Measurements from ENCODE around the gene RNPS1.

DNA sequence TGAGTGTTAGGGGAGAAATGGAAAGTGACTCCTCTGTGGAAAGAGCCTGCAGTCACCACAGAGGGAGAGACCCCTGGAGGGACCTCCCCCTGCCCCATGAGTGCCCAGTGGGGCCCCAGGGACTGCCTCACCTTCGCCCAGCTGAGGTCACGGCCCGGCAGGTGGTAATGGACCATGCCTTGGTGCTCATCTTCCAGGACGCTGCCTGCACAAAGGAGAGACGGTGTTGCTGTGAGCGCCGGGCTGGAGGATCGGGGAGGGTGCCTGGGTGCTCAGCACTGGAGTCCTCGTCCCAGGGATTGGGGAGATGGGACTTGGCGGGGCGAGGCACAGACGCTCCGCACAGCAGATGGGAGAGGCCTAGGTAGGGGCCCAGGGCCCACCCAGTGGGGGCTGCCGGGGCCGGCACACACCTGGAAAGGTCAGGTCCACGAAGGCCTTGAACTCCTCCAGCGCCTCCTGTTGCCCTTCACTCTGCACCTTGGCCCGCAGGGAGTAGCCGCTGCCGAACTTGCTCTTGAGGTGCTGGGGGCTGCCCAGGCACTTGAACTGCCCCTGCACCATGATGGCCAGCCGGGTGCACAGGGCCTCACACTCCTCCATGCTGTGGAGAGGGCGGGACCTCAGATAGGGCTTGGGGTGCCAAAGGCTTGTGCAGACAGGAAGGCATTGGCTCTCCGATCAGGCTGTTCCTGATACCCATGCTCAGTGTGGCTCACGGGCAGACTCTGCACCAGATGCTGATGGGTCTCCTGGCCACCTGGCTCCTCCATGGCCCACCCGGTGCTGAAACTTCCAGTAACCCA, 9.7 kb upstream of the RNPS1 start:
- TF ChIP-seq, protein P1, sequence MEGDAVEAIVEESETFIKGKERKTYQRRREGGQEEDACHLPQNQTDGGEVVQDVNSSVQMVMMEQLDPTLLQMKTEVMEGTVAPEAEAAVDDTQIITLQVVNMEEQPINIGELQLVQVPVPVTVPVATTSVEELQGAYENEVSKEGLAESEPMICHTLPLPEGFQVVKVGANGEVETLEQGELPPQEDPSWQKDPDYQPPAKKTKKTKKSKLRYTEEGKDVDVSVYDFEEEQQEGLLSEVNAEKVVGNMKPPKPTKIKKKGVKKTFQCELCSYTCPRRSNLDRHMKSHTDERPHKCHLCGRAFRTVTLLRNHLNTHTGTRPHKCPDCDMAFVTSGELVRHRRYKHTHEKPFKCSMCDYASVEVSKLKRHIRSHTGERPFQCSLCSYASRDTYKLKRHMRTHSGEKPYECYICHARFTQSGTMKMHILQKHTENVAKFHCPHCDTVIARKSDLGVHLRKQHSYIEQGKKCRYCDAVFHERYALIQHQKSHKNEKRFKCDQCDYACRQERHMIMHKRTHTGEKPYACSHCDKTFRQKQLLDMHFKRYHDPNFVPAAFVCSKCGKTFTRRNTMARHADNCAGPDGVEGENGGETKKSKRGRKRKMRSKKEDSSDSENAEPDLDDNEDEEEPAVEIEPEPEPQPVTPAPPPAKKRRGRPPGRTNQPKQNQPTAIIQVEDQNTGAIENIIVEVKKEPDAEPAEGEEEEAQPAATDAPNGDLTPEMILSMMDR (conservative IDR thresholded peaks at IDR 0.05; ENCODE audit: low read length): no peak
- no peak for TF ChIP-seq EZH2phosphoT487 (IDR thresholded peaks at IDR 0.05; ENCODE audit: borderline replicate concordance, low read depth, low read length)

All from OCI-LY7 (cell line).